BE2C (cell line): ENCODE measurements around the gene BCL2L15. TPM values are rescaled to one million over a fixed set of nuclear protein-coding genes. Genes with fewer than 3 reads are reported as not detected.

ENCODE experiments used
- DNase-seq: peaks from one replicate; pipeline ENCODE4 v3.0.0-alpha.2; 2020
- H3K27me3 ChIP-seq: fragments of 250-450 bp; sonication (Bioruptor Pico); 2 replicates; pipeline ENCODE4 v1.5.1; 2020; ENCODE audit warnings: mild to moderate bottlenecking
- H3K36me3 ChIP-seq: fragments of 250-450 bp; sonication (Bioruptor Pico); 2 replicates; pipeline ENCODE4 v1.5.1; 2020; ENCODE audit warnings: mild to moderate bottlenecking
- H3K4me1 ChIP-seq: fragments of 250-450 bp; sonication (Bioruptor Pico); 2 replicates; pipeline ENCODE4 v1.5.1; 2020
- H3K4me3 ChIP-seq: 2 replicates; pipeline ENCODE4 v1.5.1; 2011; ENCODE audit warnings: low read depth, low read length
- H3K9me3 ChIP-seq: fragments of 250-450 bp; sonication (Bioruptor Pico); 2 replicates; pipeline ENCODE4 v1.5.1; 2020
- CTCF ChIP-seq: IDR thresholded peaks from 2 replicates; pipeline ENCODE4 v1.5.1; 2012; ENCODE audit warnings: mild to moderate bottlenecking, low read depth, low read length
- polyA plus RNA-seq: library from polyadenylated mRNA; unstranded; fragments of >200 nt; gene quantifications from one replicate; pipeline ENCODE4 v1.2.1, GENCODE V29; 2012; ENCODE audit warnings: low read depth, missing spikeins; ENCODE audit not compliant: insufficient read length, insufficient read depth

The BCL2L15 gene
- 0.62 TPM for polyA plus RNA-seq

GRCh38 chr1:113887402-113888175 lies at the start of gene BCL2L15:
Gene BCL2L15 (minus strand): TSS chr1:113887581. CDS start chr1:113887375, 206 bp downstream.
- no peak within 1 kb of the TSS for H3K4me3 ChIP-seq
- no peaks in the 10 kb centered on the region for H3K36me3 ChIP-seq
- no peak for TF ChIP-seq CTCF
- no peaks in the 10 kb centered on the region for H3K9me3 ChIP-seq
- no peaks in the 10 kb centered on the region for H3K4me1 ChIP-seq
- no peaks in the 10 kb centered on the region for H3K27me3 ChIP-seq
- DNase-seq, result no peak

- Histone ChIP-seq H3K4me3 (no peak overlapping the region), H3K9me3 (no peaks in the 10 kb centered on the region), H3K4me1 (0 out of 2 replicates have a peak, but pooled peaks cover 2% of the 10 kb centered on the region), H3K27me3 (no peaks in the 10 kb centered on the region), H3K36me3 (peaks cover 20% of the 10 kb centered on the region)
- no peak for TF ChIP-seq CTCF
- no peak for DNase-seq
Measured at GRCh38 chr1:113937146-113937545, 49.8 kb upstream of the BCL2L15 start.

- 0 out of 2 replicates have a peak, but pooled peaks cover 2% of the 10 kb centered on the region for H3K4me1 ChIP-seq
- no peaks in the 10 kb centered on the region for H3K9me3 ChIP-seq
- DNase-seq, result no peak
- no peak overlapping the region for H3K4me3 ChIP-seq
- H3K36me3 ChIP-seq, result peaks cover 11% of the 10 kb centered on the region
- H3K27me3 ChIP-seq, result no peaks in the 10 kb centered on the region
- no peak for TF ChIP-seq CTCF
Measured at GRCh38 chr1:113935970-113936369, 48.6 kb upstream of the BCL2L15 start.

- H3K36me3 ChIP-seq, result peaks cover 5% of the 10 kb centered on the region
- H3K4me3 ChIP-seq, result no peak overlapping the region
- 0 out of 2 replicates have a peak, but pooled peaks cover 2% of the 10 kb centered on the region for H3K4me1 ChIP-seq
- no peak for DNase-seq
- no peaks in the 10 kb centered on the region for H3K9me3 ChIP-seq
- H3K27me3 ChIP-seq, result no peaks in the 10 kb centered on the region
- TF ChIP-seq CTCF, result no peak
Measured at GRCh38 chr1:113935176-113935575, 47.8 kb upstream of the BCL2L15 start.

GRCh38 chr1:113934511-113935055 lies 47.2 kb upstream of the BCL2L15 start:
- Histone ChIP-seq H3K9me3 (no peaks in the 10 kb centered on the region), H3K4me1 (0 out of 2 replicates have a peak, but pooled peaks cover 2% of the 10 kb centered on the region), H3K27me3 (no peaks in the 10 kb centered on the region), H3K36me3 (0 out of 2 replicates have a peak, but pooled peaks cover 3% of the 10 kb centered on the region), H3K4me3 (no peak overlapping the region)
- no peak for TF ChIP-seq CTCF
- DNase-seq, result no peak

GRCh38 chr1:113934006-113934405 lies 46.6 kb upstream of the BCL2L15 start:
- 0 out of 2 replicates have a peak, but pooled peaks cover 3% of the 10 kb centered on the region for H3K36me3 ChIP-seq
- no peak overlapping the region for H3K4me3 ChIP-seq
- H3K27me3 ChIP-seq, result no peaks in the 10 kb centered on the region
- H3K4me1 ChIP-seq, result 0 out of 2 replicates have a peak, but pooled peaks cover 2% of the 10 kb centered on the region
- TF ChIP-seq CTCF, result no peak
- H3K9me3 ChIP-seq, result no peaks in the 10 kb centered on the region
- DNase-seq, result no peak
